ENCODE data around the gene BTBD9. TPM values are rescaled to one million over a fixed set of nuclear protein-coding genes. Genes with fewer than 3 reads are reported as not detected.
A peak's percentile ranks its signal among the peaks of the same experiment; 100 is the strongest.

BTBD9 gene
- total RNA-seq, 1 experiment from 2014 or later: 12.5 TPM

GRCh38 chr6:38152620-38153019, 487.1 kb downstream of the BTBD9 start:
- H3K27ac Mint-ChIP-seq (ENCODE audit: low read depth, unreplicated experiment): no peak overlapping the region
- DNase-seq (ENCODE audit: unreplicated experiment): no peak
- intact Hi-C loops (cut with micrococcal nuclease): no loop called here
- CTCF ChIA-PET: interaction anchor here (0.7 kb wide), 1 partner anchor 334 kb away, joined by 3 read pairs; no protein-coding TSS in a partner anchor
- H3K9me3 Mint-ChIP-seq (ENCODE audit: unreplicated experiment): no peaks in the 10 kb centered on the region
- no peak overlapping the region for H3K4me3 Mint-ChIP-seq (ENCODE audit: unreplicated experiment)
- peaks cover 49% of the 10 kb centered on the region for H3K36me3 Mint-ChIP-seq (ENCODE audit: insufficient read depth, unreplicated experiment)
- POLR2A ChIA-PET: no interaction called here
- BruUV-seq (replicated peaks): no TSS peak
- TF ChIP-seq CTCF (IDR thresholded peaks at IDR 0.05; ENCODE audit: unreplicated experiment): no peak
- peaks cover 4% of the 10 kb centered on the region for H3K4me1 Mint-ChIP-seq (ENCODE audit: insufficient read depth, unreplicated experiment)
- no peaks in the 10 kb centered on the region for H3K27me3 Mint-ChIP-seq (ENCODE audit: insufficient read depth, unreplicated experiment)

GRCh38 chr6:38151580-38152500, 487.9 kb downstream of the BTBD9 start:
- H3K4me1 Mint-ChIP-seq (ENCODE audit: insufficient read depth, unreplicated experiment): peaks cover 9% of the 10 kb centered on the region
- H3K4me3 Mint-ChIP-seq (ENCODE audit: unreplicated experiment): no peak overlapping the region
- no peaks in the 10 kb centered on the region for H3K27me3 Mint-ChIP-seq (ENCODE audit: insufficient read depth, unreplicated experiment)
- no peak for TF ChIP-seq CTCF (IDR thresholded peaks at IDR 0.05; ENCODE audit: unreplicated experiment)
- intact Hi-C loops (cut with micrococcal nuclease): no loop called here
- H3K9me3 Mint-ChIP-seq (ENCODE audit: unreplicated experiment): no peaks in the 10 kb centered on the region
- peaks cover 49% of the 10 kb centered on the region for H3K36me3 Mint-ChIP-seq (ENCODE audit: insufficient read depth, unreplicated experiment)
- no peak overlapping the region for H3K27ac Mint-ChIP-seq (ENCODE audit: low read depth, unreplicated experiment)
- ChIA-PET CTCF (no interaction called here), POLR2A (no interaction called here)
- BruUV-seq (replicated peaks): no TSS peak
- no peak for DNase-seq (ENCODE audit: unreplicated experiment)

- Mint-ChIP-seq H3K9me3 (ENCODE audit: unreplicated experiment) (no peaks in the 10 kb centered on the region), H3K4me1 (ENCODE audit: insufficient read depth, unreplicated experiment) (peaks cover 14% of the 10 kb centered on the region), H3K36me3 (ENCODE audit: insufficient read depth, unreplicated experiment) (peaks cover 44% of the 10 kb centered on the region), H3K27me3 (ENCODE audit: insufficient read depth, unreplicated experiment) (no peaks in the 10 kb centered on the region), H3K27ac (ENCODE audit: low read depth, unreplicated experiment) (peak overlapping the region; percentile 29), H3K4me3 (ENCODE audit: unreplicated experiment) (no peak overlapping the region)
- no peak for TF ChIP-seq CTCF (IDR thresholded peaks at IDR 0.05; ENCODE audit: unreplicated experiment)
- no peak for DNase-seq (ENCODE audit: unreplicated experiment)
- no TSS peak for BruUV-seq (replicated peaks)
- ChIA-PET POLR2A (interaction anchor here (0.8 kb wide), 1 partner anchor 10 kb away, joined by 3 read pairs; no protein-coding TSS in a partner anchor), CTCF (no interaction called here)
- intact Hi-C loops (cut with micrococcal nuclease): no loop called here
Measured at GRCh38 chr6:38150681-38151296, 488.9 kb downstream of the BTBD9 start.

- POLR2A ChIA-PET: interaction anchor here (0.8 kb wide), 1 partner anchor 9 kb away, joined by 3 read pairs; no protein-coding TSS in a partner anchor
- no peaks in the 10 kb centered on the region for H3K9me3 Mint-ChIP-seq (ENCODE audit: unreplicated experiment)
- H3K36me3 Mint-ChIP-seq (ENCODE audit: insufficient read depth, unreplicated experiment): peaks cover 45% of the 10 kb centered on the region
- no peak for TF ChIP-seq CTCF (IDR thresholded peaks at IDR 0.05; ENCODE audit: unreplicated experiment)
- no peak overlapping the region for H3K4me3 Mint-ChIP-seq (ENCODE audit: unreplicated experiment)
- H3K27me3 Mint-ChIP-seq (ENCODE audit: insufficient read depth, unreplicated experiment): no peaks in the 10 kb centered on the region
- CTCF ChIA-PET: no interaction called here
- BruUV-seq (replicated peaks): no TSS peak
- DNase-seq (ENCODE audit: unreplicated experiment): no peak
- H3K4me1 Mint-ChIP-seq (ENCODE audit: insufficient read depth, unreplicated experiment): peaks cover 14% of the 10 kb centered on the region
- intact Hi-C loops (cut with micrococcal nuclease): no loop called here
- no peak overlapping the region for H3K27ac Mint-ChIP-seq (ENCODE audit: low read depth, unreplicated experiment)
Measured at GRCh38 chr6:38150021-38150420, 489.7 kb downstream of the BTBD9 start.
